A549 treated with CORT108297 at 1 μM for 4 hours (cell line): Measurements from ENCODE around the gene FIGNL1. TPM values are rescaled to one million over a fixed set of nuclear protein-coding genes. Genes with fewer than 3 reads are reported as not detected.

Source experiments
- total RNA-seq: library from RNA; stranded (reverse); fragments of 200-300 nt; extraction: Qiagen RNA extraction; gene quantifications from 5 replicates; pipeline ENCODE4 v1.2.3, GENCODE V29; 2022

Gene FIGNL1, protein sequence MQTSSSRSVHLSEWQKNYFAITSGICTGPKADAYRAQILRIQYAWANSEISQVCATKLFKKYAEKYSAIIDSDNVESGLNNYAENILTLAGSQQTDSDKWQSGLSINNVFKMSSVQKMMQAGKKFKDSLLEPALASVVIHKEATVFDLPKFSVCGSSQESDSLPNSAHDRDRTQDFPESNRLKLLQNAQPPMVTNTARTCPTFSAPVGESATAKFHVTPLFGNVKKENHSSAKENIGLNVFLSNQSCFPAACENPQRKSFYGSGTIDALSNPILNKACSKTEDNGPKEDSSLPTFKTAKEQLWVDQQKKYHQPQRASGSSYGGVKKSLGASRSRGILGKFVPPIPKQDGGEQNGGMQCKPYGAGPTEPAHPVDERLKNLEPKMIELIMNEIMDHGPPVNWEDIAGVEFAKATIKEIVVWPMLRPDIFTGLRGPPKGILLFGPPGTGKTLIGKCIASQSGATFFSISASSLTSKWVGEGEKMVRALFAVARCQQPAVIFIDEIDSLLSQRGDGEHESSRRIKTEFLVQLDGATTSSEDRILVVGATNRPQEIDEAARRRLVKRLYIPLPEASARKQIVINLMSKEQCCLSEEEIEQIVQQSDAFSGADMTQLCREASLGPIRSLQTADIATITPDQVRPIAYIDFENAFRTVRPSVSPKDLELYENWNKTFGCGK
- 16.5 to 18.0 TPM (median 17.6 TPM) in 5 replicates for total RNA-seq

DNA sequence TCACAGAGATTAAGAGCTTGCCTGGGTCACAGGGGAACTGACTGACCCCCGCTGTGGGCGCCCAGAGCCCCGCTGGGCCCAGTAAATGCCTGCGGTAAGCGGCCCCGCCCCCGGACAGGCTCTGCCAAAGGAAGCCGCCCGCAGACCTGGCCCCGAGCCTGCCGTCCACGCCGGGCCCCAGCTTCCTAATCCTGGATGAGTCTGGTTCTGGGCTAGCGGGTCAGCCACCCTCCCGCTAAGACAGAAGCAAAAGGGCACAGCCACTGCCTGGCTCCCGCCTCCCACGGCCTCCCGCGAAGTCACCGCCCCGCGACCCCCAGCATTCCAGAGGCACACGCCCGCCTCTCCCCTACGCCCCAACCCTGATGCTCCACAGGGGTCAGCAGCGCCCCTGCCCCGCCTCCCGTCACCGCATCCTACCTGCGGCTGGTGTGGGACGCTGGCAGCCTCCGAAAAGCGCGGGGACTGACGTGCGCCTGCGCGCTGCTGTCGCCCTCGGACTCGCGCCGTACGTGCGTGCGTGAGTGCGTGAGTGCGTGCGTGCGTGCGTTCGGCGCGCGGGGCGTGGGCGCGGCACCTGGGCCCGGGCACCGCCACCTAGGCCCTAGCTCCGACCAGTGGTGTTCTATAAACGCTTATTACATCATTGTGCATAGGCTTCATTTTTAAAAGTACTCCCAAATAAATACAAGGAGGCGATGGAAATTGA is at the start of gene FIGNL1:
TSS of gene FIGNL1 (minus strand) at position 470 of the 709 bp plus-strand sequence. CDS start 3,063 bp downstream, outside the sequence.

Other genes starting within 250 kb of the FIGNL1 start
- not detected in 5 replicates for gene IKZF1, start 145.6 kb downstream of the FIGNL1 start, total RNA-seq
- 0.58 to 1.9 TPM (median 1.1 TPM) in 5 replicates for gene DDC, start 115.1 kb upstream of the FIGNL1 start, total RNA-seq